GM10248 (cell line): ENCODE results near the gene MRPL36.

Experiments used
- CTCF ChIA-PET: fragments of 300-600 bp; sonication (Branson Sonifier 250); formaldehyde crosslinking; extraction: SDS; loops from one replicate; lab custom pipeline; 2021; ENCODE audit warnings: antibody characterized with exemption; lab: Yijun Ruan, JAX
- POLR2A ChIA-PET: fragments of 350-650 bp; sonication (Branson Sonifier 250); formaldehyde crosslinking; extraction: SDS; loops from one replicate; lab custom pipeline; 2020; ENCODE audit warnings: antibody characterized with exemption; lab: Yijun Ruan, JAX
- DNase-seq: peaks from one replicate; pipeline ENCODE4 v3.0.0; 2012; ENCODE audit errors: extremely low spot score
- TF ChIP-seq, protein P1 (sequence below): IDR thresholded peaks from 2 replicates; pipeline ENCODE4 v1.5.1; 2012; ENCODE audit warnings: mild to moderate bottlenecking, low read depth; ENCODE audit errors: extremely low read depth, missing control alignments, control extremely low read depth

MRPL36 gene

DNA sequence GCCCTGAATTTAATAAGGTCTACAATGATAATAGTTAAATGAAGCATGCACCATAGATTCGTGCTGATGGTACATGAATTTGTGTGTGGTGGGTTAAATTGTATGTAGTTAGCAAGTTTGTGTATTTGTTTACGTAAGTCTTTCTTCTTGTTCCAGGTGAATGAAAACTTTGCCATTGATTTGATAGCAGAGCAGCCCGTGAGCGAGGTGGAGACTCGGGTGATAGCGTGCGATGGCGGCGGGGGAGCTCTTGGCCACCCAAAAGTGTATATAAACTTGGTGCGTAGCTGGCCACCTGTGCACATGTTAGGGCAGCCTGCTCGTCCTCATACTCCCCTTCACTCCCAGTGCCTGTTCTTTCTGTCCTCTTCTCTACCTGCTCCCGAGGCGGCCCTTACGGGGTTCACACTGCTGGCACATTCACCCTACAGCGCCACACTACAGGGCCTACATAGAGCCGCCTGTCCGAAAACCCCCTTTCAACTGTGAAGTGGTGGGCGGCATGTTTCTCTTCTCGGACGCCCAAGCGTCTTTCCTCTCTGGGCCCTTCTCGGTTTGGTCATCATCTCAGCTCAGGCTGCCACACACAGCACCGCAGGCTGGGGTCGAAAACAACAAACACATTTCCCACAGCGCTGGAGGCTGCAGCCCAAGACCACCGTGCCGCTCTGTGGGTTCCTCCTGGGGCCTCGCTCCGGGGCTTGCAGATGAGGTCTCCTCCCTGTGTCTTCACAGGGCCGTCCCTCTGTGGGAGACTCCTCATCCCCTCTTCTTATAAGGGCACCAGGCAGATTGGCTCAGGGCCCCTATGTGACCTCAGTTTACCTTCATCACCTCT is 14.8 kb upstream of the MRPL36 start:
- ChIA-PET POLR2A (no interaction called here), CTCF (interaction anchor here (1.0 kb wide), 1 partner anchor 12 kb away, joined by 4 read pairs; no protein-coding TSS in a partner anchor)
- TF ChIP-seq, protein P1, sequence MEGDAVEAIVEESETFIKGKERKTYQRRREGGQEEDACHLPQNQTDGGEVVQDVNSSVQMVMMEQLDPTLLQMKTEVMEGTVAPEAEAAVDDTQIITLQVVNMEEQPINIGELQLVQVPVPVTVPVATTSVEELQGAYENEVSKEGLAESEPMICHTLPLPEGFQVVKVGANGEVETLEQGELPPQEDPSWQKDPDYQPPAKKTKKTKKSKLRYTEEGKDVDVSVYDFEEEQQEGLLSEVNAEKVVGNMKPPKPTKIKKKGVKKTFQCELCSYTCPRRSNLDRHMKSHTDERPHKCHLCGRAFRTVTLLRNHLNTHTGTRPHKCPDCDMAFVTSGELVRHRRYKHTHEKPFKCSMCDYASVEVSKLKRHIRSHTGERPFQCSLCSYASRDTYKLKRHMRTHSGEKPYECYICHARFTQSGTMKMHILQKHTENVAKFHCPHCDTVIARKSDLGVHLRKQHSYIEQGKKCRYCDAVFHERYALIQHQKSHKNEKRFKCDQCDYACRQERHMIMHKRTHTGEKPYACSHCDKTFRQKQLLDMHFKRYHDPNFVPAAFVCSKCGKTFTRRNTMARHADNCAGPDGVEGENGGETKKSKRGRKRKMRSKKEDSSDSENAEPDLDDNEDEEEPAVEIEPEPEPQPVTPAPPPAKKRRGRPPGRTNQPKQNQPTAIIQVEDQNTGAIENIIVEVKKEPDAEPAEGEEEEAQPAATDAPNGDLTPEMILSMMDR, result no peak
- DNase-seq, result no peak

DNA sequence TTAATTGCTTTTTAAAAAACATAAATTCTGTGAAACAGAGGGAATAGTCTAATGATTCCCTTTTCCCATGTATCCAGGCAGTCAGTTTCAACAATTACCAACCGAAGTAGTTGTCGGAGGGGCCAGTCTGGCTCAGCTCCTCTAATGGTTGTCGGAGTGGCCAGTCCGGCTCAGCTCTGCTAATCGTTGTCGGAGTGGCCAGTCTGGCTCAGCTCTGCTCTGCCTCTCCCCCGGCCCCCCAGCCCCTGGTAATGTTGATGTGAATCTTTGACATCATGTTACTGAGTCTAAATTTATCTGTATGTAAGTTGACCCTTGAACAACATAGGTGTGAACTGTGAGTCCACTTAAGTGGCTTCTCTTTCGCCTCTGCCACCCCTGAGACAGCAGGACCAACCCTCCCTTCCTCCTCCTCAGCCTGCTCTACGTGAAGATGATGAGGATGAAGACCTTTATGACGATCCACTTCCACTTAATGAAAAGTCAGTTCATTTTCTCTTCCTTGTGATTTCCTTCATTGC is 11.0 kb upstream of the MRPL36 start:
- no peak for DNase-seq
- POLR2A ChIA-PET, result no interaction called here
- CTCF ChIA-PET, result interaction anchor here (1.4 kb wide), 1 partner anchor 47 kb away, joined by 4 read pairs; no protein-coding TSS in a partner anchor
- TF ChIP-seq, protein P1, result no peak

DNA sequence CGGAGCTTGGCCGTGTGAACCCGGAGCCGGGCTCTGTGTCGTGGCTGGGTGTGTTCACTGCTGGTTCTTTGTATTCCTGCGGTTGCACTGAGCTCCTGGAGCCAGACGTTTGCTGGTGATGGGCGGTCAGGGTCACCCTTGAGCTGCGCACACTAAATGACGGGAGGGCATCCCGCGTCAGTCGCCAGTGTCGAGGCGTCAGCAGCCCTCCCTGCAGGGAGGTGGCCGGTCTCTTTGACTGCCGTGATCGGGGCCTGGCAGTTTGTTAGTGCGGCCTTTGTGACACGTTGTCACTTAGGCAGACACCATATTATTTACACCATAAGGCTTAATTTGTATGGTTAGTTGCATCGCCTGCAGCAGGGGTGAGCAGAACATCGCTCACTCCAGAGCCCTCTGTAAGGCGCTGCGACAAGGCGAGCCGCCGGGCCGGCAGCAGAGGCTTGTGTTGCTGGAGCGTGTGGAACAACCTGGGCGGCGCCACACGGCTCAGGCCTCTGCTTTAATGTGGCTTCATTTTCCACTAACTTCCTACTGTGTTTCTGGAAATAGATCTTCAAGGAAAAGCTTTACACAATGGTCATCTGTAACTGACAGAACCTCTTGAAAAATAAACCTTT is 9.9 kb upstream of the MRPL36 start:
- ChIA-PET CTCF (interaction anchor here (1.4 to 1.7 kb wide), 2 partner anchors 8 to 46 kb away, joined by 4 to 5 read pairs; no protein-coding TSS in a partner anchor), POLR2A (no interaction called here)
- TF ChIP-seq, protein P1, result no peak
- DNase-seq, result no peak

DNA sequence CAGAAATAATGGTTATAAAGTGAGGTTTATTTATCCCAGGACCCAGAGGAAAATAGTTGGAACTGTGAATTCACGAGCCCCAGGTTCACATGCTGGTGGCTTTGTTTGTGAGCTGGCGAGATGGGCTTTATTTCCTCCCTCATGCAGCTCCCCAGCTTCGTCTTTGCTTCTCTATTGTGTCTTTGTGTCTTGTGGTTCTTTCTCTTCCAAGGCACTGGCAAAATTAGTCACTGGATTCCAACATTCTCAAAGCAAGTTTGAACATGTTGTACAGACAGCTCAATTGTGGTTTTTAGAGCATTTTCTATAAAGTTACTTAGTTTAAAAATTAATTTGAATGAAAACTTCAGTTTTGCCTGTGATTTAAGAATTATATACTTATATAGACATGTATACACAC is 8.8 kb upstream of the MRPL36 start:
- no peak for DNase-seq
- ChIA-PET CTCF (interaction anchor here (1.2 to 1.7 kb wide), 3 partner anchors 8 to 11 kb away, joined by 3 to 5 read pairs (median 4); no protein-coding TSS in a partner anchor), POLR2A (interaction anchor here (0.6 kb wide), 1 partner anchor 36 kb away, joined by 4 read pairs; no protein-coding TSS in a partner anchor)
- TF ChIP-seq, protein P1, result no peak

DNA sequence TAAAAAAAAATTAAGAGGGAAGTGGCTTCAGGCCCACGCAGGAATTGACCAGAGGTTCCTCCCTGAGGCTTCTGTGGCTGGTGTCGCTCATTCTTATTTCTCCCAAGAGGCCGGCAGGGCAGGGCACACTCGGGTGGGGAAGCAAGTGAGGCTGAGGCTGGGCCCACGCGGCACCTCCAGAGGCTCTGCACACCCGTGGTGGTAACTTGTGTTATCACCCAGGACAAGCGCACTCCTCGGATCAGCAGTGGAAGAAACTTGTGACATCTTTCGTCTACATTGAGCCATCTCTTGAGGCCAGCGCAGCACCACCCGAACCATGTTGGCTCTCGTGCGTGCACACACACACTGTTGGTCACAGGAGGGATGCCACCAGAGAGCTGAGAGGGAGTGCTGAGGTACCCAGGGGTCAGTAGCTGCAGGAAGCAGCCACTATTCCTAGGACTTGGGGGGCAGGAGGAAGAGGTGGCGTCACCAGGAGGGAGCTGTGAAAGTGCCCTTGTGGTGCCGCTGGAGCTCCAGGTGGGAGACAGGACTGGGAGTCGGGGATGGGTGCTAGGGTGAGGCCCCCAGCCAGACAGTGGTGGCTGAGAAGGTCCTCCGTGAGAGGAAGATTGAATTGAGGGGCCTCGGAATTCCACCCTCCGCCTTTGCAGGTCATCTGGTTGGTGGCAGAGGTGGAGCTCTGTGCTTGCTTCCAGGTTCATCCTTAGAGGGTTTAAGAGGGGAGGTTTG is 8.0 kb upstream of the MRPL36 start:
- no peak for DNase-seq
- TF ChIP-seq, protein P1, result no peak
- ChIA-PET CTCF (interaction anchor here (1.2 to 1.7 kb wide), 3 partner anchors 7 to 12 kb away, joined by 3 to 5 read pairs (median 4); no protein-coding TSS in a partner anchor), POLR2A (interaction anchor here (0.6 kb wide), 1 partner anchor 35 kb away, joined by 4 read pairs; no protein-coding TSS in a partner anchor)
